GDM1 (cell line): ENCODE measurements around the gene MGAT1.
"Not testable (repeated sequence)": the region's sequence is repeated elsewhere in the genome, so short reads cannot be mapped to it uniquely, and the experiment has no call there.

Experiments used
- DNase-seq: peaks from one replicate; lab custom pipeline; 2025; lab: John Stamatoyannopoulos, UW

Gene MGAT1

DNA sequence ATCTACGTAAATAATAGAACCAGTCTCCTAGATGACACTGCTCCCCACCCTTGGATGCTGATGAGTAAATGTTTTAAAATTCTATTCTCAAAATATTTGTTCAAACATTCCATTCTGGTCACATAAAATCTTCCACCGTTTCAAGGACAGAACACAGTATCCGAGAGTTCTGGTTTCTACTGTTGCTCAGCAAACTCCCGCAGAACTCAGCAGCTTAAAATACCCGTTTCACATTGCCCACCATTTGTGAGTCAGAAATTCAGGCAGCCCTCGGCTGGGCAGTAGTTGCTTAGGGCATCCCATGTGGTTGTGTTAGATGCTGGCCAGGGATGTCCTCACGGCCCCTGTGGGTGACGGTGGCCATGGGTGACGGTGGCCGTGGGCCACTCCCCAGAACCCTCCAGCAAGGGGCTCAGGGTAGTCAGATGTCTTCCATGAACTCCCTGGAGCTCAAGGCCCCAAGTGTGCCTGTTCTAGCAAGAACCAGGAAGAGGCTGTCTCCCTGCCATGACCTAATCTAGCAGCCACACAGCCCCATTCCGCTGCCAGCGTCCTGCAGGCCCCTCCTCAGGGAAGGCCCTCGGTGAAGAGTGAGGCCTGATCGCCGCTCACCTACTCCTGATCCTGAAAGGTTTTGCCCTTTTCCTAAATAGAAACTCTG is 17.4 kb downstream of the MGAT1 start:
- DNase-seq = no peak

DNA sequence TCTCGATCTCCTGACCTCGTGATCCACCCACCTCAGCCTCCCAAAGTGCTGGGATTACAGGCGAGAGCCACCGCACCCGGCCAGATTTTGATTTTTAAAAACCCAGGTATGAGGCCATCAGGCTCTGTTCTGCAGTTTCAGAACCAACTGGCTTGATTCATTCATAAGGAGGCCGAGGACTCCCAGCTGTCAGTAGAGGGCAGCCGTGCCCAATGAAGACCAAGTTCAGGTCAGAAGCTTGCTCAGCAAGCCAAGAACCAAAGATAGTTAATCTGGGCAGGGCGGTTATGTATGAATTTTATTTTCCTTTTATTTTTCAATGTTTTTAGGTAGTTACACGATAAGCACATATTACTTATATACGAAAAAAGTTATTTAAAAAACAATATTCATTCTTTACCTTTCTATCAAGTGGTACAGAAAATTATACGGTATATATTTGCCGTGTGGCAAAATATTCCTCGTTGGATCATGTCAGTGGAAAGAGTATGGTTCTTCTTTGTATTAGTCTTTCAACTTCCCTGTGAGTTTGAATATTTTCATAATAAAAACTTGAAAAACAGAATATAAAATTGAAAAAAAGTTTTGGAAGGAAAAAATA is 18.0 kb downstream of the MGAT1 start:
- peak; percentile 18 for DNase-seq

DNA sequence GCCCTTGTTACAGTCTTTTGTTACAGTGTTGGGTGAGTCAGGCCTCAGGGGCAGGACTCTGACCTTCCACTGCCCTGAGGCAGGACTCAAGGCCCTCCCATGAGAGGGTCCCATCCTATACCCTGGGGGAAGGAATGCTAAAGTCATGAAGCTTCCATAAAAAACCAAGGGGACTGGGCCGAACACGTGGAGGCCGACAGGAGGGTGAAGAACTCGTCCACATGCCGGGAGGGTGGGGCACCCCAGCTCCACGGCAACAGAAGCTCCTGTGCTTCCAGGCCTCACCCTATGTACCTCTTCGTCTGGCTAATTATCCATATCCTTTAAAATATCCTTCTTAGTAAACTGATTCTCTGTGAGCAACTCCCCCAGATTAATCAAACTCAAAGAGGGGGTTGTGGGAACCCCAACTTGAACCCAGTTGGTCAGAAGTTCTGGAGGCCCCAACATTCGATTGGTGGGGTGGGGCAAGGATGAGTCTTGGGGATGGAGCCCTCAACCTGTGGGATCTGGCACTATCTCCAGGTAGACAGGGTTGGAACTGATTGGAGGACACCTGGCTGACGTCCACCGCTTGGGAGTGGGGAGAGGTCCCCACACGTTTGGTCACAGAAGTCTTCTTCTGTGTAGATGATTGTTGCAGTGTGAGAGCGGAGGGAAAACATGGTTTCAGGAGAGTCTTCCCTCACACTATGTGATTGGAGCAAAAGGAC is 19.1 kb downstream of the MGAT1 start:
- DNase-seq = no peak

DNA sequence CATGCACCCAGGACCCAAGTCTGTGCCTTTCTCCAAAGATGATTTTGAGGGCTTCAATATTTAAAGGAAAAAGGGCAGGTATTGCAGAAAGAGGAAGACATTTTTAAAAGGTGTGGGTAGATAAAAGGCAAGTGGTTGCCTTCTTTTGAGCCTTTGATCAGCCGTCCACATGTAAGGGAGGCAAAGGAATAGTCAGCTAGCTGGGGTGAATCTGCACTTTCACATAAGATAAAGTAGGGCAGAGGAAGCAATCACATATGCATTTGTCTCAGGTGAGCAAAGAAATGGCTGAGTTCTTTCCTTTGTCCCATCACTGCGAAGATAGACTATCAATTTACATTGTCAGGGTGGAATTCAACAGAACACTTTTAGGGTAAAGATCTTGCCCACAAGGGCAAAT is 19.9 kb downstream of the MGAT1 start:
- DNase-seq = no peak

DNA sequence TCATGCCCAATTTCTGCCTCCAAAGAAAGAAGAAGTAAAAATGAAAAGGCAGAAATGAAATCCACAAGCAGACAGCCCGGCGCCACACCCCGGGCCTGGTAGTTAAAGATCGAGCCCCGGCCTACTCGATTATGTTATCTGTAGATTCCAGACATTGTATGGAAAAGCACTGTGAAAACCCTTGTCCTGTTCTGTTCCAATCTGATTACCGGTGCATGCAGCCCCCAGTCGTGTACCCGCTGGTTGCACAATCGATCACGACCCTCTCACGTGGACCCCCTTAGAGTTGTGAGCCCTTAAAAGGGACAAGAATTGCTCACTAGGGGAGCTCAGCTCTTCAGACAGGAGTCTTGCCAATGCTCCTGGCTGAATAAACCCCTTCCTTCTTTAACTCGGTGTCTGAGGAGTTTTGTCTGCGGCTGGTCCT is 20.7 kb downstream of the MGAT1 start:
- DNase-seq = not testable (repeated sequence)

DNA sequence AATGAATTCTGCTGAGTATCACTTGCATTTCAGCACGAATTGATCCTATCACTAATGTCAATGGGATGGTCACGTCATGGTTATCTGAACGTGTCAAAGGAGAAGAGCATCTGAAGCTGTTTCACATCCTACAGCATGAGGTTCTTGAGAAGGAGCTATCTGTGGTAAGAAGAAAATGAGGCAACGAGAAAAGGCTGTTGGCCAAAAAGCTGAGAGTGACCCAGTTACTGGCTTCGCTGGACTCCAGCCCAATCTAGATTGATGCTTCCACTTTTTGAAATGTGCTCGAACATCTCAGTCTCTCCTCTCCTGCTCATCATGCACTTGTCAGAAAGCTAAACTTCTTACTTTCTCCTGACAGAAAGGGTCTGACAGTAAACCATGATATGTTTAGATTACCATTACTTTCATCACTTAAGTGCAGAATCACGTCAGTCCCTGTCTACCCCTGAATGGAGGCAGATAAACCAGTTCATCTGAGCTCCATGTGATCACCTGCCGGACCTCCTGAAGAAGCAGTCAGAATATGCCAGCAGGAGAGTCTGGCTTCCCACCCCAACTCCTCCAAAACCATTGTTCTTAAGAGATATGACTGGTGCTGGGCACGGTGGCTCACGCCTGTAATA is 22.5 kb downstream of the MGAT1 start:
- DNase-seq = no peak

DNA sequence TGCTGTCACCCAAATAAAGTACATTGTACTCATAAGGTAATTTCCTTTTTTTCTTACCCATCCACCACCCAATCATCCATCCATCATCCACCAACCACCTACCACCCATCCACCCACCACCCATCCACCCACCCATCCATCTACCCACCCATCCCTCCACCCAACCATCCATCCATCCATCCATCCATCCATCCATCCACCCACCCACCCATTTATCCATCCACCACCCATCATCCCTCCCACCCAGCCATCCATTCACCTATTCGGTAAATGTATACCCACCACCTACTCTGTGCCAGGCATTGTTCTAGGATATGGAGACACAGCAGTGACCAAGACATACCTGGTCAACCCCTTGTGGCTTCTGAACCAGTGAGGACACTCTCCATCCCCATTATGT is 25.1 kb downstream of the MGAT1 start:
- DNase-seq = no peak

DNA sequence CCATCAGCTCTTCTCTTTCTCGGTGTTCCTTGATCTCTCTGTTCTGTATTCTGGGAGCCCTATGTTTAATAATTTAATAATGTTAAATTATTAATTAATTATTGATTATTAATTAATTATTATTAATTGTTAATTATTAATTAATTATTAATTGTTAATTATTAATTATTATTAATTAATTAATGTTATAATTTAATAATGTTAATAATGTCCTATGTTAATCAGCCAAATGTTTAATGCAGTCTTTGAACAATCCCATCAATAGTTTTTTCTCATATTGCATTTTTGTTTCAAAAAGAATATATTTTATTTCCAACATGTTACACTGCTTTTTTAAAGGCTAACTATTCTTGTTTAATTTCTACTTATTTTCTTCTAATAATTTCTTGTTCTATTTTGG is 26.2 kb downstream of the MGAT1 start:
- no peak for DNase-seq

DNA sequence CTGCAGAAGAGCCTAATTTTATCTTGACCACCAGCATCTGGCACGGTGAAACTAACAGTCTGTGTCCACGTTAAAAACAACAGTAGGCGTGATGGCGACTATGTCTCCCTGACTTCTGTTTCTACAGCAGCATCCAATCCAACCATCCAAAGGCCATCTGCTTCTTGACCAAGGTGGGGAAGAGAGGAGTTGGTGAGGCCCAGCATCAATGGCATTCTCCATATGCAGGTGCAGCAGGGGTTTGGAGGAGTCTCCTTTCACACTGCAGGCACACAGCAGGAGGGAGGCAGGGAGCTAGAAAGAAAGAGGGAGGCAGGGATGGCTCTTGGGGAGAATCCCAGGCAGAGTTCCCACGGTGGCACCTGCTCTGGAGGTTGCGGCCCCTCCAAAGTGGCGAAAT is 27.0 kb downstream of the MGAT1 start:
- DNase-seq = no peak

DNA sequence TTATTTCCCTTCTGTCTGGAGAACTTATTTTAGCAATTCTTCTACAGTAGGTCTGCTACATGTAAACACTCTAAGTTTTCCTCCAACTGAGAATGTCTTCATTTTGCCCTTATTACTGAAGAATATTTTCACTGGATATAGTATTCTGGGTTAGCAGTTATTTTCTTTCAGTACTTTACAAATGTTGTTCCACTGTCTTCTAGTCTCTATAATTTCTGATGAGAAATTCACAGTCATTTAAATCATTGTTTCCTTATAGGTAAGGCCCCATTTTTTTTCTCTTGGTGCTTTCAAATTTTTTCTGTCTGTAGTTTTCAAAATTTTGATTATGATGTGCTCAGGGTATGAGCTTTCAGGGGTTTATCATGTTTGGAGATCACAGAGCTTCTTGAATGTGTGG is 30.8 kb downstream of the MGAT1 start:
- no peak for DNase-seq

DNA sequence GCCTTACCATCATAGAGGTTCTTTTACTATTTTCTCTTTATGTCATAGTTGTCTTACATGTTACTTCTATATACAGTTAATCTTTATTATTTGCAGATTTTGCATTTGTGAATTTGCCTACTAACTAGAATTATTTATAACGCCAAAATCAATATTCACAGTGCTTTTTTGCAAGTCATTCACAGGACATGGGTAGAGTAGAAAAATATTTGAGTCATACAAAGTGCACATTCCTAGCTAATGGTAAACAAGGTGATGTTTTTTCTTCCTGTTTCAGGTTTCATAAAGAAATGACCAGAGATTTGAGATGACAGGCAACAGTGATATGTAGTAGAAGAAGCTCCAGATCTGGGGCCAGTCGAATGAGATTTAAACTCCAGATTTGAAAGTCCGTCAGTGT is 32.8 kb downstream of the MGAT1 start:
- DNase-seq = no peak

DNA sequence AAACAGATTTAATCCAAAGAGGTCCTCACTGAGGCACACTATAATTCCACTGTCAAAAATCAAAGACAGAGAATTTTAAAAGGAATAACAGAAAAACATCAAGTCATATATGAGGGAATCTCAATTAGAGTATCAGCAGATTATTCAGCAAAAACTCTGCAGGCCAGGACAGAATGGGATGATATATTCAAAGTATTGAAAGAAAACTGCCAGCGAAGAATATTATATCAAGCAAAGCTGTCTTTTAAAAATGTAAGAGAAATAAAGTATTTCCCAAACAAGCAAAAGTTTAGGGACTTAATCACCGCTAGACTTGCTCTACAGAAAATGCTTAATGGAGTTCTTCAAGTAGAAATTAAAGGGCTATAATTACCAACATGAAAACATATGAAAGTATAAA is 47.0 kb downstream of the MGAT1 start:
- DNase-seq = no peak

DNA sequence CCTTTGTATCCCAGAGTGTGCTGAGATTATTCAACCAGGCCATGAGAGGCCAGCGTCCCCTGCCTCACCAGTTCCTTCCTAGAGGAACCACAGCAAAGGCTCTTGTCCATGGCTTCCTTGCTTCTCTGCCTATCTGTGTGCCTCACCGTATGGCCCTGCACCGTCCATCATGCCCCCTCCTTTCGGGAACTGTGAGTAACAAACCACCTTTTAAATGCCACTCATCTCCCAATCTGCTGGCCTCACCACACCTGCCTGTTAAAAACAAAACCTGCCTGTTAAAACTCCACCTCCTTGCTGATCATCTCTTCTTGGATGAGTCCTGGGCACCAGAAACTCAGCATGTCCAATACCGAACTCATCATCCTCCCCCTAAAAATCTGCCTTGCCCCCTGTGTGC is 58.4 kb downstream of the MGAT1 start:
- no peak for DNase-seq

DNA sequence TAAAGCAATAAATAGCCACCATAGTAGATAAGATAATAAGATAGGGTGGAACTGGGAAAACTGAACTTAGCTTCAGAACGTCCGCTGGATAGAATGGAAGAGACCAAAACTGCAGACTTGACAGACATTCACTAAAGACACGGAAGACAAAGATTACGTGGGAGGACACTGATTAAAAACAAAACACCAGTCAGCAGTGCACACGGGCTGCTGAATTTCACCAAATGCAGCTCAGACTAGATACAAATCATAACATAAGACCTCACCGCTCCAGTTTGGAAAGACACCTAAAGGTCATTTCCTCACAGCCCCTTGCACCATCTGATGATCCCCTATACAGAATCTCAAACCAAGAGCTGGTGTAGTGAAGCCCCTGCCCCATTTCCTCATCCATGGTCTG is 59.9 kb downstream of the MGAT1 start:
- no peak for DNase-seq

DNA sequence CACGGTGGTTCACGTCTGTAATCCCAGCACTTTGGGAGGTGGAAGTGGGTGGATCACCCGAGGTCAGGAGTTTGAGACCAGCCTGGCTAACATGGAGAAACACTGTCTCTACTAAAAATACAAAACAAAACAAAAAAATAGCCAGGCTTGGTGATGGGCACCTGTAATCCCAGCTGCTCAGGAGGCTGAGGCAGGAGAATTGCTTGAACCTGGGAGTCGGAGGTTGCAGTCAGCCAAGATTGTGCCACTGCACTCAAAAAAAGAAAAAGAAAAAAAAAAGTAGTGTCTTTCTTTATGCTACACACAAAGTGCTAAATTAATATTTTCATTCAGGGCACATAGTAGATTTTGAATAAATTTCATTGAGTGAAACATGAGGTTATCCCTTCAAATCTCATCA is 61.7 kb downstream of the MGAT1 start:
- DNase-seq = not testable (repeated sequence)

DNA sequence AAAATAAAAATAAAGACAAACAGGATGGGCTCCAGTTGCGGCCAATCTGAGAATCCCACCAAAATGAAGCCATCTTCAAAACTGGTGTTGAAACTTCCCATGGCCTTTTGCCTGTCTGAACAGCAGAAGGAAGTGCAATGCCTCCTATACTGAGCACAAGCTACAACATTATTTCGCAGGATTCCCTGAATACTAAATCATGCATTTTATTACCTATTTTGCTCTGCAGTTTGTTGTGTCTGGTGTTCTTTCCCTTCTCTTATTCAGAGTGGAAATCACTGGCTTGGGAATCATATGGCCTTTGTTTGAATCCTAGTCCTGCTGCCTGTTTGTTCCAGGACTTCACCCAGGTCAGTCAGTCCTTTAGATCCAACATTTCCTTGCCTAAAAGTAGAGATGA is 62.6 kb downstream of the MGAT1 start, which contains the start of gene OR2Y1:
Gene OR2Y1 (minus strand): TSS at position 101 of the 400 bp plus-strand sequence. CDS start 0 bp downstream, at position 101.
- DNase-seq = no peak

DNA sequence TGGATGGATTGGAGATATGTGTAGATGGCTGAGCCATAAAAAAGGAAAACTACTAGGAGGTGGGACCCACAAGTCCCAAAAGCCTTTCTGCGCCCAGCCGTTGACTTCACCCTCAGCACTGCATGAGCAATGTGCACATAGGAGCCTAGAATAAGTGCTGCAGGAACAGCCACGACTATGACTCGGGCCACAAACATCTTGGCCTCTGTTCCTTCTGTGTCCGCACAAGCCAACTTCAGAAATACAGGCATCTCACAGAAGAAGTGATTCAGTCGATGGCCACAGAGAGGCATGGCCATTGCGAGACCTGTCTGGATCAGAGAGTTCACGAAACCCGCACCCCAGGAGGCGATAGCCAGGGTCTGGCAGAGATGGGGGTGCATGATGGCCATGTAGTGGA is 63.3 kb downstream of the MGAT1 start:
- no peak for DNase-seq

DNA sequence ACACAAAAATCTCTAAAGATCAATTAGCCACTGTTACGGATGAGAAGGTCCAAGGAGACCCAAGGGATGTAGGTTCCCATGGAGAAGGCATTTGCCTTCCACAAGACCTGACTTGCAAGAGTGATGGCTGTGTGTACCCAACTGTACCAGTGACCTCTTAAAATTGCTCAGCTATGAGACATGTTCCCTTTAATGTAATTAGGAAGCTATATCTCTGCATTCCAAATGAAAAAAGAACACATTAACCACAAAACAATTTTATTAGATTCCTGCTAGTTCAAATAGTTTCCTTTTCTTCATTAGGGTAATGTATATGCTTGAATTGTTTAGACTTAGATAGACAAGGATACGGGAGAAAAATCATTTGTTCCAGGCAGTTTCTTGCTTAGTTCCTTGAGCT is 66.1 kb downstream of the MGAT1 start:
- no peak for DNase-seq
